Body of pancreas (tissue), 4 donors: ENCODE results near the gene MAP3K13.

ENCODE experiments used
- CTCF ChIP-seq, 7 experiments: fragments of 450-650 bp in 4 of 7; fragments of 200-600 bp in 3 of 7; sonication (generic) in 3 of 7; IDR thresholded peaks; one replicate each; pipeline ENCODE4 v1.5.1; 2016 to 2019; ENCODE audit warnings: antibody characterized with exemption in 7 of 7
- POLR2A ChIP-seq, 3 donors: fragments of 450-650 bp; IDR thresholded peaks; one replicate each; pipeline ENCODE4 v1.6.1; 2016; ENCODE audit warnings: antibody characterized with exemption in 3 of 3, mild to moderate bottlenecking in 2 of 3

- TF ChIP-seq CTCF (IDR thresholded peaks at IDR 0.05) (no peak), POLR2A (IDR thresholded peaks at IDR 0.05) (no peak)
Measured at GRCh38 chr3:185351396-185351795, 11.5 kb upstream of the MAP3K13 start.
